Esophagus muscularis mucosa (tissue), 3 donors: Measurements from ENCODE around the gene UBE2Q1.

ENCODE experiments used
- POLR2A ChIP-seq: fragments of 450-650 bp; IDR thresholded peaks from one replicate; pipeline ENCODE4 v1.6.1; 2017; ENCODE audit warnings: antibody characterized with exemption, moderate library complexity, mild to moderate bottlenecking, low read depth
- POLR2AphosphoS5 ChIP-seq, 2 donors: sonication (generic); formaldehyde crosslinking; IDR thresholded peaks; one replicate each; pipeline ENCODE4 v1.6.1; 2017; ENCODE audit warnings: antibody characterized with exemption in 2 of 2
- TF ChIP-seq, protein P1 (sequence below), 3 experiments: fragments of 200-600 bp in 2 of 3; fragments of 450-650 bp in 1 of 3; sonication (generic) in 2 of 3; IDR thresholded peaks; one replicate each; pipeline ENCODE4 v1.5.1; 2017 to 2019; ENCODE audit warnings: antibody characterized with exemption in 3 of 3, mild to moderate bottlenecking in 2 of 3, moderate library complexity in 1 of 3

DNA sequence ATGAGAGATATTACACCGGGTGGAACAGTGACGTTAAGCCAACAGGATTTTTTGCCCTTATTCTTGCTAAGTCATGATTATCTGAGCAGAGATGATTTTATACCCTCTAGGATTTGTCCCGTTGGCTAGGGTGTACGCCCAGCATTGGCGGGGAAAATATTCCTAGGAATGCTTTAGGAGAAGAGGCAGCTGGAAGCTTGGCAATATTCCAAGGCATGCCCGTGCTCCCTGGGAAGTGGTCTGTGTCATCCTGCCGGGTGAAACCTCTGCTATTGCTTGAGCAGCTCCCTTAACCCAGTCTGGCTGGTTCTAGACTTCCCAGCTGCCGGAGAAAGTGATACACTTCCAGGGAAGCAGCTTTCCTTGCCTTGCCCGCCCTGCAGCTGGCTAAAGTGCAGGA is 25.3 kb upstream of the UBE2Q1 start:
- TF ChIP-seq, protein P1, sequence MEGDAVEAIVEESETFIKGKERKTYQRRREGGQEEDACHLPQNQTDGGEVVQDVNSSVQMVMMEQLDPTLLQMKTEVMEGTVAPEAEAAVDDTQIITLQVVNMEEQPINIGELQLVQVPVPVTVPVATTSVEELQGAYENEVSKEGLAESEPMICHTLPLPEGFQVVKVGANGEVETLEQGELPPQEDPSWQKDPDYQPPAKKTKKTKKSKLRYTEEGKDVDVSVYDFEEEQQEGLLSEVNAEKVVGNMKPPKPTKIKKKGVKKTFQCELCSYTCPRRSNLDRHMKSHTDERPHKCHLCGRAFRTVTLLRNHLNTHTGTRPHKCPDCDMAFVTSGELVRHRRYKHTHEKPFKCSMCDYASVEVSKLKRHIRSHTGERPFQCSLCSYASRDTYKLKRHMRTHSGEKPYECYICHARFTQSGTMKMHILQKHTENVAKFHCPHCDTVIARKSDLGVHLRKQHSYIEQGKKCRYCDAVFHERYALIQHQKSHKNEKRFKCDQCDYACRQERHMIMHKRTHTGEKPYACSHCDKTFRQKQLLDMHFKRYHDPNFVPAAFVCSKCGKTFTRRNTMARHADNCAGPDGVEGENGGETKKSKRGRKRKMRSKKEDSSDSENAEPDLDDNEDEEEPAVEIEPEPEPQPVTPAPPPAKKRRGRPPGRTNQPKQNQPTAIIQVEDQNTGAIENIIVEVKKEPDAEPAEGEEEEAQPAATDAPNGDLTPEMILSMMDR (IDR thresholded peaks at IDR 0.05): no peak
- TF ChIP-seq POLR2AphosphoS5 (IDR thresholded peaks at IDR 0.05) (peak in 1 of 2 donors; percentile 13), POLR2A (no peak)
